Uterus (tissue), 4 donors: Measurements from ENCODE around the gene ABHD15. TPM values are rescaled to one million over a fixed set of nuclear protein-coding genes. Genes with fewer than 3 reads are reported as not detected.

ENCODE experiments used
- DNase-seq, 2 donors: peaks; one replicate each; pipeline ENCODE4 v3.0.0-alpha.2; 2019 to 2020
- H3K27ac ChIP-seq, 2 donors: fragments of 200-600 bp; sonication (generic); 1 replicate in 1 of 2; 2 replicates in 1 of 2; pipeline ENCODE4 v1.5.1; 2016 to 2018
- H3K27me3 ChIP-seq, 2 donors: fragments of 200-600 bp; sonication (generic); one replicate each; pipeline ENCODE4 v1.5.1; 2018 to 2019; ENCODE audit warnings: control low read depth in 1 of 2
- H3K36me3 ChIP-seq, 2 donors: fragments of 200-600 bp; sonication (generic); one replicate each; pipeline ENCODE4 v1.5.1; 2019; ENCODE audit warnings: control low read depth in 1 of 2
- H3K4me1 ChIP-seq, 2 donors: fragments of 200-600 bp; sonication (generic); one replicate each; pipeline ENCODE4 v1.5.1; 2018 to 2019; ENCODE audit warnings: control low read depth in 1 of 2
- H3K4me3 ChIP-seq, 2 donors: fragments of 200-600 bp; sonication (generic); 1 replicate in 1 of 2; 2 replicates in 1 of 2; pipeline ENCODE4 v1.5.1; 2018 to 2019; ENCODE audit warnings: mild to moderate bottlenecking in 1 of 2
- H3K9me3 ChIP-seq, 2 donors: fragments of 200-600 bp; sonication (generic); one replicate each; pipeline ENCODE4 v1.5.1; 2019; ENCODE audit warnings: control low read depth in 1 of 2
- POLR2A ChIP-seq, 2 donors: fragments of 450-650 bp; IDR thresholded peaks; one replicate each; pipeline ENCODE4 v1.6.1; 2016; ENCODE audit warnings: antibody characterized with exemption in 2 of 2, mild to moderate bottlenecking in 1 of 2, moderate library complexity in 1 of 2
- intact Hi-C: fragments of 100-400 bp; cut with DNase I; formaldehyde crosslinking; loops from one replicate; pipeline ENCODE4 v1.15.1; 2023; ENCODE audit warnings: low total_unique reads
- total RNA-seq, 4 donors: library from RNA; depleted of rRNA in 3 of 4; stranded (reverse); fragments of >200 nt in 3 of 4; gene quantifications; one replicate each; pipeline versions ENCODE4 v1.1.0 to v1.2.4, GENCODE V29; 2014 to 2023
- TF ChIP-seq, protein P1 (sequence below), 4 experiments: fragments of 200-600 bp in 2 of 4; fragments of 450-650 bp in 2 of 4; sonication (generic) in 2 of 4; IDR thresholded peaks; one replicate each; pipeline ENCODE4 v1.5.1; 2016 to 2019; ENCODE audit warnings: antibody characterized with exemption in 4 of 4, mild to moderate bottlenecking in 2 of 4, moderate library complexity in 1 of 4
- donor health status: DM: yes; HTN: yes; CAD: no.

Gene ABHD15
- total RNA-seq, 4 donors from 2014 or later, result 0.26 to 11.4 (median 4.4) TPM

DNA sequence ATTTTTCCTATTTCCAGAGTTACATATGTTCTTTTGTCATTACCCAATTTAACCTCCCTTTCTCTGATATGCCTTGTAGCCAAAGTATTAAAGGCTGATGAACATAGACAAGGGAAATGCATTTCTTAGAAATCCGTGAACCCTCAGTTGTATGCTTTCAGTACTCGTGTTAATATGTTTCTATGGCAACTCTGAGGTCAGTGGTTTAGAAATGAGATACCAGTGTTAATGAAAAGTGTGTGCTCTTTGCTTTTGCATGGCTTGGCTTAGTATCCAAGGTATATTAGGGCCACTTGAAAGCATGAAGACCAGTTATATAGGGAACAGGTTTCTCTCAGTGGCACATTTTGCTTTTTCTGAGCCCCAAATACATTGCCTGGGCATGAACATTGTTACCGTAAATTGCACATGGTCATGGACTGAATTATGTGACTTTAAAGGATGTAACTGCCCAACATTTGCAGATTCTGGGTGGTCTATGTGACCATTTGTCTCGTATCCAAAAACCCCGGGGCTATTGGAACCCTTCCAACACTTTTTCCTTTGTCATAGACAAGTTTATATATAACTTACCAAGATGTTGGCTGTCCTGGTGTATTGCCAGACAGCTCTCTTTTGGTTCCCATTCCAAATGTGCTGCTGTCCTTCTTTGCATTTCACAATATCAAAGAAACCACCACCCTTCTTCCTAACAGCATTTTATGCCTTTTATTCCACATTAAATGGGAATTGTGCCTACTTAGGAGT is 17.5 kb downstream of the ABHD15 start:
- H3K36me3 ChIP-seq, result no peaks in the 10 kb centered on the region
- intact Hi-C loops, result loop anchor here (10.0 kb wide), 1 partner anchor 185 kb away; no protein-coding TSS in a partner anchor
- no peaks in the 10 kb centered on the region for H3K9me3 ChIP-seq
- TF ChIP-seq, protein P1, sequence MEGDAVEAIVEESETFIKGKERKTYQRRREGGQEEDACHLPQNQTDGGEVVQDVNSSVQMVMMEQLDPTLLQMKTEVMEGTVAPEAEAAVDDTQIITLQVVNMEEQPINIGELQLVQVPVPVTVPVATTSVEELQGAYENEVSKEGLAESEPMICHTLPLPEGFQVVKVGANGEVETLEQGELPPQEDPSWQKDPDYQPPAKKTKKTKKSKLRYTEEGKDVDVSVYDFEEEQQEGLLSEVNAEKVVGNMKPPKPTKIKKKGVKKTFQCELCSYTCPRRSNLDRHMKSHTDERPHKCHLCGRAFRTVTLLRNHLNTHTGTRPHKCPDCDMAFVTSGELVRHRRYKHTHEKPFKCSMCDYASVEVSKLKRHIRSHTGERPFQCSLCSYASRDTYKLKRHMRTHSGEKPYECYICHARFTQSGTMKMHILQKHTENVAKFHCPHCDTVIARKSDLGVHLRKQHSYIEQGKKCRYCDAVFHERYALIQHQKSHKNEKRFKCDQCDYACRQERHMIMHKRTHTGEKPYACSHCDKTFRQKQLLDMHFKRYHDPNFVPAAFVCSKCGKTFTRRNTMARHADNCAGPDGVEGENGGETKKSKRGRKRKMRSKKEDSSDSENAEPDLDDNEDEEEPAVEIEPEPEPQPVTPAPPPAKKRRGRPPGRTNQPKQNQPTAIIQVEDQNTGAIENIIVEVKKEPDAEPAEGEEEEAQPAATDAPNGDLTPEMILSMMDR (IDR thresholded peaks at IDR 0.05), result no peak
- no peak for TF ChIP-seq POLR2A (IDR thresholded peaks at IDR 0.05)
- no peaks in the 10 kb centered on the region for H3K27me3 ChIP-seq
- no peaks in the 10 kb centered on the region for H3K4me1 ChIP-seq
- no peak overlapping the region for H3K4me3 ChIP-seq
- DNase-seq, result no peak
- no peak overlapping the region for H3K27ac ChIP-seq

DNA sequence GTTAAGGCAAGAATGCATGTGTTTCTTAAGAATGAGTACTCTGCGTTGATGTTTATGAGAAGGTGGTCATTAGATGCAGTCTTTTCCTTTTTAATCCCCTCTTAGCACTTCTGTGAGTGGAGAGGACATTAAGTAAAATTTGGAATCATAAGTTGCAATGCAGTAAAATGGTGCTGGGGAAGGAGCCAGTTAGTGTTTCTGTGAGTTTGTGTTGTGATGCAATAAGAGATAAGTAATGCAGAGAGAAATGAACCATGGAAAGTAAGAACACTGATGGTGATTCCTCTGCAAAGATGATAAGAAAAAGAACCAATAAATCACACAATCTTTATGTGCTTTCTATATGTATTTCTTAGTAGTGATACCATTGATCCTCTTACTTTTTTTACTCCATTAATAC is 20.0 kb downstream of the ABHD15 start:
- H3K27ac ChIP-seq, result no peak overlapping the region
- no peaks in the 10 kb centered on the region for H3K36me3 ChIP-seq
- intact Hi-C loops, result loop anchor here (10.0 kb wide), 1 partner anchor 182 kb away; no protein-coding TSS in a partner anchor
- H3K4me3 ChIP-seq, result no peak overlapping the region
- DNase-seq, result no peak
- no peaks in the 10 kb centered on the region for H3K4me1 ChIP-seq
- TF ChIP-seq, protein P1 (IDR thresholded peaks at IDR 0.05), result no peak
- no peaks in the 10 kb centered on the region for H3K9me3 ChIP-seq
- H3K27me3 ChIP-seq, result no peaks in the 10 kb centered on the region

DNA sequence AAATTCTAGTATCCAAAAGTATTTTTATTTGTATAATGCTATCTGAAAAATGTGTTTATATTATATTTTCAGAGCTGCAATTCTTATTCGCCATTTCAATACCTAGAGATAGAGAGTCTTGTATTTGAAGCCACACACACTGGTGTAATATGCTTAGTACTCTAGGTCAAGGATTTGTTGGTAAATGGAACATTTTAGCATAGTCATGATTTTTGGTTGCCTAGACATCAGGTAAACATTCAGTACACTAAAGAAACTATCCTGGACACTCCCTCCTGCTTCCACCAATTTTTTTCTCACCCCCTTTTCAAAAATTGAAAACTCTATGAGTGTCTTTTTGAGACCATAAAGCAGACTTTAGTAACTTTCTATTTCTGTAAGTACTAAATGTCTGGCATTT is 20.8 kb downstream of the ABHD15 start:
- H3K4me3 ChIP-seq, result no peak overlapping the region
- H3K27me3 ChIP-seq, result no peaks in the 10 kb centered on the region
- no peak for DNase-seq
- no peaks in the 10 kb centered on the region for H3K9me3 ChIP-seq
- H3K4me1 ChIP-seq, result no peaks in the 10 kb centered on the region
- H3K27ac ChIP-seq, result no peak overlapping the region
- intact Hi-C loops, result loop anchor here (10.0 kb wide), 1 partner anchor 181 kb away; no protein-coding TSS in a partner anchor
- no peaks in the 10 kb centered on the region for H3K36me3 ChIP-seq
- TF ChIP-seq, protein P1 (IDR thresholded peaks at IDR 0.05), result no peak
- no peak for TF ChIP-seq POLR2A (IDR thresholded peaks at IDR 0.05)

DNA sequence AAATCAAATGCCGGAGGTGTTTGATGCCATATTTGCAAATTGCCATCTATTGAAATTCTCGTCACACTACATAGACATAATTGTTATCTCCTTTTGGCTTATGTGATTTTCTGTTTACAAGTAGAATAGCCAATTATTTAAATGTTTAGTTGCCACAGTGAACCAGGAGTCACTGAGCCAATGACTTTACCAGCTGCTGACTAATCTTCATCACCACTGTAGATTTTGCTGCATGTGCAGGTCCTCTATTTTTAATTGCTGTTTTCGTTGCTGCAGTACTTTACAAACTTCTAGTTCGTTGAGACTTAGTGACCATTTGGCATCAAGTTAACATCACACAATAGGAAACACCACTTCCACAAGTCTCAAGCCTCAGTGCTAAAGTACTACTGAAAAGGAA is 22.8 kb downstream of the ABHD15 start:
- Histone ChIP-seq H3K4me1 (no peaks in the 10 kb centered on the region), H3K36me3 (no peaks in the 10 kb centered on the region), H3K4me3 (no peak overlapping the region), H3K27ac (no peak overlapping the region), H3K27me3 (no peaks in the 10 kb centered on the region), H3K9me3 (no peaks in the 10 kb centered on the region)
- intact Hi-C loops, result loop anchor here (10.0 kb wide), 1 partner anchor 179 kb away; no protein-coding TSS in a partner anchor
- TF ChIP-seq, protein P1 (IDR thresholded peaks at IDR 0.05), result no peak
- no peak for TF ChIP-seq POLR2A (IDR thresholded peaks at IDR 0.05)
- no peak for DNase-seq

DNA sequence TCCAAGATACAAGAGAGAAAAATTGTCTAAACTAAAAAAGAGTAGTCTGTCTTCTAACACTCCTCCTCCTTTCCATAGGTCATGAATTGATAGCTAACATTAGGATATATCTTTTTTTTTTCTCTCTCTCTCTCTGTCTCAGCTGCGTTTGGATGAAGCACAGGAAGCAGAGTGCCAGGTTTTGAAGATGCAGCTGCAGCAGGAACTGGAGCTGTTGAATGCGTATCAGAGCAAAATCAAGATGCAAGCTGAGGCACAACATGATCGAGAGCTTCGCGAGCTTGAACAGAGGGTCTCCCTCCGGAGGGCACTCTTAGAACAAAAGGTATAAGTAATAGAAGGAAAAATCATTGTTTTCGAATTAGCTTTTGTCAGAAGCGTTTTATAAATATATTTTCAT is 32.9 kb downstream of the ABHD15 start:
- intact Hi-C loops, result no loop called here
- Histone ChIP-seq H3K4me1 (no peaks in the 10 kb centered on the region), H3K27me3 (no peaks in the 10 kb centered on the region), H3K9me3 (no peaks in the 10 kb centered on the region), H3K4me3 (no peak overlapping the region), H3K36me3 (no peaks in the 10 kb centered on the region), H3K27ac (no peak overlapping the region)
- TF ChIP-seq, protein P1 (IDR thresholded peaks at IDR 0.05), result no peak
- no peak for TF ChIP-seq POLR2A (IDR thresholded peaks at IDR 0.05)
- DNase-seq, result no peak
